K562 (cell line): ENCODE measurements around the gene GCN1. TPM values are rescaled to one million over a fixed set of nuclear protein-coding genes. Genes with fewer than 3 reads are reported as not detected.

Source experiments
- ATAC-seq: fragments of 200-7000 bp; cut with Tn5 transposase; 3 replicates; pipeline ENCODE4 v1.9.1; 2020; ENCODE audit warnings: moderate library complexity
- BruUV-seq: library from RNA; stranded (reverse); fragments of 400-500 nt; replicated peaks from 2 replicates; lab custom pipeline; 2021; lab: Mats Ljungman, UMichigan
- CTCF ChIA-PET: fragments of 300-600 bp; formaldehyde crosslinking; extraction: SDS; loops from one replicate; lab custom pipeline; 2021; ENCODE audit warnings: low intra/inter-chr PET ratio; lab: Yijun Ruan, JAX
- POLR2A ChIA-PET: fragments of 300-600, 350-650 bp; sonication (Branson Sonifier 250); formaldehyde crosslinking; extraction: SDS; loops from one replicate; lab custom pipeline; 2021; ENCODE audit warnings: antibody characterized with exemption, inconsistent platforms; lab: Yijun Ruan, JAX
- DNase-seq, 4 experiments: peaks; one replicate each; pipeline versions ENCODE4 v3.0.0 to v3.0.0-alpha.2; 2011 to 2018; ENCODE audit warnings: low spot score in 3 of 4, mixed read lengths in 3 of 4; ENCODE audit errors: extremely low read depth in 1 of 4
- FAIRE-seq: peaks from 2 replicates; lab custom pipeline; 2011; peaks lifted over from hg19 to GRCh38; lab: Jason Lieb, UNC
- H2AFZ ChIP-seq: 2 replicates; pipeline ENCODE4 v1.6.0; 2011; ENCODE audit warnings: low read depth, low read length, control low read depth, inconsistent platforms
- H3K27ac ChIP-seq: fragments of 200-600 bp; 3 replicates; pipeline ENCODE4 v1.8.0; 2011; ENCODE audit warnings: low read depth, mild to moderate bottlenecking, control low read depth, inconsistent platforms, low read length, moderate library complexity, mixed read lengths; ENCODE audit errors: extremely low read depth
- H3K27me3 ChIP-seq, 2 experiments: fragments of 300-600 bp in 1 of 2; 2 replicates in 1 of 2; 3 replicates in 1 of 2; pipeline versions ENCODE4 v1.6.0 to v1.8.0; 2011; ENCODE audit warnings: inconsistent platforms in 2 of 2, low read length in 2 of 2, mild to moderate bottlenecking in 1 of 2, mixed read lengths in 1 of 2, moderate library complexity in 1 of 2; ENCODE audit not compliant: control insufficient read depth in 2 of 2, insufficient read depth in 2 of 2
- H3K36me3 ChIP-seq: fragments of 300-600 bp; 3 replicates; pipeline ENCODE4 v1.8.0; 2011; ENCODE audit warnings: mild to moderate bottlenecking, low read length, inconsistent platforms; ENCODE audit not compliant: control insufficient read depth, insufficient read depth
- H3K4me1 ChIP-seq, 2 experiments: fragments of 200-600 bp in 1 of 2; replicated peaks in 1 of 2; 2 replicates in 1 of 2; 3 replicates in 1 of 2; pipeline versions ENCODE4 v1.5.1 to v1.8.0; 2011; ENCODE audit warnings: inconsistent platforms in 2 of 2, low read length in 2 of 2, mild to moderate bottlenecking in 1 of 2, mixed read lengths in 1 of 2, moderate library complexity in 1 of 2; ENCODE audit not compliant: control insufficient read depth in 2 of 2, insufficient read depth in 2 of 2
- H3K4me2 ChIP-seq: 2 replicates; pipeline ENCODE4 v1.6.1; 2011; ENCODE audit warnings: low read length, control low read depth, inconsistent platforms, mixed read lengths; ENCODE audit not compliant: insufficient read depth
- H3K4me3 ChIP-seq: fragments of 200-600 bp; sonication (generic), shearing (Covaris generic); 2 replicates; pipeline ENCODE4 v1.5.1; 2016; ENCODE audit warnings: control low read depth, inconsistent platforms
- H3K79me2 ChIP-seq: fragments of 200-600 bp; 3 replicates; pipeline ENCODE4 v1.8.0; 2011; ENCODE audit warnings: low read length, inconsistent platforms; ENCODE audit not compliant: control insufficient read depth, insufficient read depth
- H3K9ac ChIP-seq, 2 experiments: 2 replicates each; pipeline versions ENCODE4 v1.6.0 to v1.6.1; 2011; ENCODE audit warnings: low read depth in 2 of 2, low read length in 2 of 2, control low read depth in 1 of 2, inconsistent platforms in 1 of 2, mild to moderate bottlenecking in 1 of 2, mixed read lengths in 1 of 2; ENCODE audit not compliant: insufficient read depth in 1 of 2
- H3K9me1 ChIP-seq: one replicate; pipeline ENCODE4 v1.6.0; 2011; ENCODE audit warnings: inconsistent platforms, mild to moderate bottlenecking, low read length, moderate library complexity; ENCODE audit not compliant: control insufficient read depth, insufficient read depth
- H3K9me3 ChIP-seq: replicated peaks from 2 replicates; pipeline ENCODE4 v1.5.1; 2011; ENCODE audit warnings: low read depth, low read length, inconsistent platforms; ENCODE audit not compliant: control insufficient read depth, insufficient read depth
- H4K20me1 ChIP-seq: replicated peaks from 2 replicates; pipeline ENCODE4 v1.6.1; 2011; ENCODE audit warnings: low read length, inconsistent platforms, mixed read lengths; ENCODE audit not compliant: control insufficient read depth, insufficient read depth
- HMG20A ChIP-seq: fragments of 450-650 bp; formaldehyde crosslinking; conservative IDR thresholded peaks from 2 replicates; pipeline ENCODE4 v1.4.0; 2020; ENCODE audit warnings: mild to moderate bottlenecking, mixed read lengths
- MNT ChIP-seq, 2 experiments: fragments of 450-650 bp; conservative IDR thresholded peaks; 2 replicates each; pipeline ENCODE4 v1.6.1; 2017; ENCODE audit warnings: mild to moderate bottlenecking in 2 of 2, moderate library complexity in 2 of 2
- MYBL2 ChIP-seq, 2 experiments: fragments of 450-650 bp in 1 of 2; sonication (generic) in 1 of 2; formaldehyde crosslinking in 1 of 2; IDR thresholded peaks; 2 replicates each; pipeline versions ENCODE4 v1.6.1 to v1.8.1; 2017 to 2022; ENCODE audit warnings: borderline replicate concordance in 1 of 2, inconsistent platforms in 1 of 2, low read depth in 1 of 2, mild to moderate bottlenecking in 1 of 2, missing genetic modification reagents in 1 of 2, moderate library complexity in 1 of 2
- POLR2G ChIP-seq: fragments of 200-400 bp; formaldehyde crosslinking; IDR thresholded peaks from 2 replicates; pipeline ENCODE4 v1.6.1; 2017; ENCODE audit warnings: low read depth, mild to moderate bottlenecking, antibody characterized with exemption, low read length, moderate library complexity
- WGBS: fragments of 100-300 bp; shearing (Covaris generic); methylation state at CpG from one replicate; pipeline ENCODE4 v1.1.6; 2016; ENCODE audit warnings: low coverage, mixed read lengths; ENCODE audit not compliant: insufficient coverage; ENCODE audit errors: missing lambda C conversion rate; 5-methylcytosine and 5-hydroxymethylcytosine counted together
- in situ Hi-C: fragments of 300-500 bp; cut with MboI; formaldehyde crosslinking; loops from 4 replicates; pipeline ENCODE4 v1.15.0; 2018; ENCODE audit warnings: inconsistent platforms, mixed read lengths
- intact Hi-C: fragments of 100-400 bp; cut with micrococcal nuclease; formaldehyde crosslinking; loops from 2 replicates; pipeline ENCODE4 v1.14.2; 2022
- polyA plus RNA-seq, 8 experiments: library from polyadenylated mRNA; depleted of rRNA in 4 of 8; stranded (reverse) in 5 of 8; unstranded in 3 of 8; fragments of >200 nt; fragmentation: Nextera tagmentation in 2 of 8; fragmentation: Illumina TruSeq in 1 of 8; extraction: Ambion mirVana in 2 of 8; extraction: Trizol in 1 of 8; gene quantifications; 2 replicates each; pipeline versions ENCODE4 v1.2.1 to v1.2.3, GENCODE V29; 2011 to 2014; ENCODE audit warnings: inconsistent platforms in 1 of 8, missing spikeins in 1 of 8
- total RNA-seq, 7 experiments: library from RNA; depleted of rRNA in 6 of 7; stranded (reverse); fragments of >200 nt in 6 of 7; fragmentation: Illumina TruSeq in 2 of 7; extraction: Trizol in 2 of 7; gene quantifications; 2 replicates each; pipeline versions ENCODE4 v1.2.1 to v1.2.3, GENCODE V29; 2011 to 2021; ENCODE audit warnings: low replicate concordance in 1 of 7

Gene GCN1
- total and polyA plus RNA-seq, 9 of the 15 experiments (the other 6 are each of a cell fraction or from before 2014, with no cell fraction given): 11.9 to 190 (median 51.7) TPM

- H3K4me3 ChIP-seq: no peak overlapping the region
- DNase-seq: no peak
- H3K27me3 ChIP-seq: no peaks in the 10 kb centered on the region
- H3K9me1 ChIP-seq: no peaks in the 10 kb centered on the region
- H4K20me1 ChIP-seq: peaks cover 5% of the 10 kb centered on the region
- H3K27ac ChIP-seq: no peak overlapping the region
- no peaks in the 10 kb centered on the region for H3K9me3 ChIP-seq
- TF ChIP-seq POLR2G (peak; percentile 40; the same call in 1 of the 2 replicates), HMG20A (no peak), MYBL2 (IDR thresholded peaks at IDR 0.05; ENCODE audit: low read depth) (no peak), MYBL2 (CRISPR knock-in tag; IDR thresholded peaks at IDR 0.05; ENCODE audit: borderline replicate concordance) (no peak), MNT (conservative IDR thresholded peaks at IDR 0.05) (no peak)
- TF ChIP-seq, all 486 proteins: peak for 1
- in situ Hi-C loops: no loop called here
- intact Hi-C loops: no loop called here
- H3K79me2 ChIP-seq: no peaks in the 10 kb centered on the region
- no peak for ATAC-seq
- FAIRE-seq: no peak
- BruUV-seq: no TSS peak
- H2AFZ ChIP-seq: no peak overlapping the region
- ChIA-PET CTCF (interaction anchor here (0.6 kb wide), 1 partner anchor 25 kb away, joined by 3 read pairs; no protein-coding TSS in a partner anchor), POLR2A (interaction anchor here (0.6 to 1.0 kb wide), 2 partner anchors 10 to 106 kb away, joined by 3 read pairs; partner anchors contain the start of gene BICDL1)
- WGBS: 86% methylated on average over 8 of the region's 13 CpGs
- no peak overlapping the region for H3K4me2 ChIP-seq
- no peak overlapping the region for H3K9ac ChIP-seq
- H3K4me1 ChIP-seq: peaks cover 0 to 48% of the 10 kb centered on the region in 2 experiments; a peak in 2 of 5 replicates
- peaks cover 62% of the 10 kb centered on the region; the same call in 1 of the 3 replicates for H3K36me3 ChIP-seq
These were observed 99.2 kb downstream of the GCN1 start for GRCh38 chr12:120095331-120095730.
